ENCODE measurements around the gene ZNF454. TPM values are rescaled to one million over a fixed set of nuclear protein-coding genes. Genes with fewer than 3 reads are reported as not detected.

Gene ZNF454
- total RNA-seq = under 1 TPM; 0.33 to 0.49 TPM
- polyA plus RNA-seq = not detected
- total RNA-seq = 0 to 0.29 (median 0) reads per million in 6 experiments

DNA sequence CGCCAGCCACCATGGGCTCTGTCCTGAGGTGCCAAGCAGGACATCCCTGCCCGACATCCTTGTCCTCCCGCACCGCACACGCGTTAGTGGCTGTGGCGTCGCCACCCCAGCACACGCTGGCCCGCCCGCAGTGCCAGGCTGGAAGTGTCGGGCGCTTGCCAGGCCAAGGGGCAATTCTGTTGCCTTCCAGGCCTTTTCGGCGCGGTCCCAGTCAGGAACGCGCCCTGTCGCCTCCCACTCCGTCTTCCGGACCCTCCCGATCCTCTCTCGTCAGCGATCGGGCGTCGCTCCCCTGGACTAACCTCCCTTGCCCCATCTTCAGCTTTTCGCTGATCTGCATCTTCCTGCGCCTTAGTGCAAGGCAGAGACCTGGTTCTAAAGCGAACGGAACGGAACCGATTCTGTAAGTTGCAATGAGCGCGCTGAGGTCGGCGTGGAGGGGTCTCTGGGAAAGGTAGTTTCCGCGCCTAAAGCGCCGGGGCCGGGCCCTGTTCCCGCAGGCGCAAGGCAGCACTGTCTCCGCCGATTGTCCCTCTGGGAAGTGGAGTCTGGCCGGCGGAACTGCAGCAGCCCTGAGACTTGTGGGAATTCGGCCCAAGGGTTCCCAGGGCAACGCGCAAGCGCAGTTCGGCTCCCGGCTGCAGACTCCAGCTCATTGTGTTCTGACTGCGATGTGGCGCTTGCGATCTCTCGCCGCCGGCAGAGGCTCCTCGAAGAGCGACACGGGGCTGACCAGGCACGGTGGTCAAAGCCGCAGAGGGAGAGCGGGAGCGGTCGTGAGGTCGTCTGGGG, at the start of gene ZNF454:
TSS of gene ZNF454 (plus strand) at position 630 of the 792 bp plus-strand sequence. CDS start 1,594 bp downstream, outside the sequence.
- Mint-ChIP-seq H3K27me3 (peaks cover 23 to 47% (median 37%) of the 10 kb centered on the region in 5 donors), H3K4me3 (peak within 1 kb of the TSS in 2 of 10 donors; percentile 34 to 46), H3K4me1 (no peaks in the 10 kb centered on the region), H3K9me3 (peaks cover 36 to 98% (median 74%) of the 10 kb centered on the region in 9 donors), H3K27ac (peak within 1 kb of the TSS in 1 of 10 donors; percentile 37), H3K36me3 (peaks cover 34 to 74% (median 65%) of the 10 kb centered on the region in 3 donors)
- POLR2A ChIA-PET = no interaction called here
- DNase-seq (no peak), ATAC-seq (no peak)

DNA sequence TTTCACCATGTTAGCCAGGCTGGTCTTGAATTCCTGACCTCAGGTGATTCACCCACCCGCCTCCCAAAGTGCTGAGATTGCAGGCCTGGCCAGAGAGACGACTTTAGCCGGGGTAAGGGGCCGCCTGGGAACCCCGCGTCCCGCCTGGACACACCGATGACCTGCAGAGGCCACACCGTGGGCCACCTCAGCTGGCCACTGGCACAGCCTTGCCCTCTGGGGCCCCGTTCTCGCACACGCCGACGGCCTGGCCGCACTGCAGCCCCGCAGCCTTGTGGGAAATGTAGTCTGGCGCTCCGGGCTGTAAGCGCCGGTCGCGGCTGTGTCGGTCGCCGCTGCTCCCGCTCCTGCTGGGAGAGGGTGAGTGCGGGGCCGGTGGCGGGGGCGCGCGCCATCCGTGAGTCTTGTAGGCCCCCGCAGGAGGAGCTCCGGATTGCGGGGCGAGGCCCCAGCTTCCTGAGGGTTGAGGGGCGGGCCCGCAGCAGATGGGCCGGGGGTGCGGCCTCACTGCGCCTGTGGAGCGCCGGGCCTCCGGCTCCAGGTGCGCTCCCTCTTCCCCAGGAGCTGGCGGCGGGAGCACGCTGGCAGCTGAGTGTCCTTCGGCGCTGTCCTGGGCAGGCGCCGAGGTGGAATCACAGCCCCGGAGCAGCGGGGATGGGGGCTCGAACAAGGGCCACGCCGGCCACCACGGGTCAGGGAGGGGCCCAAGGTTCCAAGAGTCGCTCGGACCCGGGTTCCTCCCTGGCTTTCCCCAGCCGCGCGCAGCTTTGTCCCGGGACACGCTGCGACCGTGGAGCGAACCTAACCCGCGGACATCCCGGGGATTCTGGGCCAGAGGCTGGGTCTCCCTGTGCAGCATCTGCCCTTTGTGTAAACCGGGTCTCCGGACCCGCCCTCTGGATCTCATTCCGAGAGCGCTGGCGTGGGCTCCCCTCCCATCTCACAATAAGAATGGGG, 45.1 kb upstream of the ZNF454 start, which contains the start of gene ZFP2:
TSS of gene ZFP2 (plus strand) at position 299 of the 957 bp plus-strand sequence. CDS start 35,401 bp downstream, outside the sequence.
- Mint-ChIP-seq H3K9me3 (peaks cover 7 to 77% (median 16%) of the 10 kb centered on the region in 9 donors), H3K27me3 (peaks cover 0 to 12% (median 0%) of the 10 kb centered on the region in 5 donors), H3K4me1 (peaks cover 0 to 15% (median 6%) of the 10 kb centered on the region in 4 donors), H3K4me3 (peak within 1 kb of the TSS; percentile 76 to 91 (median 88)), H3K27ac (peak within 1 kb of the TSS in 6 of 10 donors; percentile 43 to 85 (median 65)), H3K36me3 (peaks cover 3 to 50% (median 38%) of the 10 kb centered on the region in 3 donors)
- peak in 9 of 10 donors; percentile 3 to 65 (median 15) for DNase-seq
- peak; percentile 84 to 88 for ATAC-seq
- POLR2A ChIA-PET = interaction anchor here (0.6 to 2.3 kb wide), 4 partner anchors 36 to 814 kb away, joined by 3 to 11 read pairs (median 4); partner anchors contain the start of genes ZNF354A, ZNF354B and ZNF354C

DNA sequence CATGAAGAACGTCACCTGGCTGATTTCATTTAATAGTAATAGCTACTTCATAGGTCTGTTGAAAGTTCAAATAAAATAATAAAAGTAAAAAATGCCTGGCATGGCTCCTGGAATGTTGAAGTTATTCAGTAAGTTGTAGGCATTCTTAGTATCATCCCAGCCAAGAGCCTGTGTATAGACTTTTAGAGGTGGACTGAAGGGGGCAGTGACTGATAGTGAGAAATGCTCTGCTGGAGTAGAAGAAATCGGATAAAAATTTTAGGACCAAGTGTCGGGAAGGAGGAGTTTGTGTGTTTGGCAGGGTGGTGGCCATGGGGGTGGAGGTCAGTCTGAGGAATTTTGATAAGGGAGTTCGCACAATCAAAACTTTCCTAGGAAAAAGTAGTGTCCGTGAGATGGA, 41.7 kb upstream of the ZNF454 start:
- Mint-ChIP-seq H3K9me3 (peaks cover 4 to 74% (median 30%) of the 10 kb centered on the region in 9 donors), H3K4me1 (peaks cover 0 to 15% (median 6%) of the 10 kb centered on the region in 4 donors), H3K27ac (no peak overlapping the region), H3K27me3 (peaks cover 0 to 12% (median 0%) of the 10 kb centered on the region in 5 donors), H3K4me3 (no peak overlapping the region), H3K36me3 (peaks cover 15 to 56% (median 44%) of the 10 kb centered on the region in 3 donors)
- ATAC-seq = no peak
- no peak for DNase-seq
- POLR2A ChIA-PET = no interaction called here

DNA sequence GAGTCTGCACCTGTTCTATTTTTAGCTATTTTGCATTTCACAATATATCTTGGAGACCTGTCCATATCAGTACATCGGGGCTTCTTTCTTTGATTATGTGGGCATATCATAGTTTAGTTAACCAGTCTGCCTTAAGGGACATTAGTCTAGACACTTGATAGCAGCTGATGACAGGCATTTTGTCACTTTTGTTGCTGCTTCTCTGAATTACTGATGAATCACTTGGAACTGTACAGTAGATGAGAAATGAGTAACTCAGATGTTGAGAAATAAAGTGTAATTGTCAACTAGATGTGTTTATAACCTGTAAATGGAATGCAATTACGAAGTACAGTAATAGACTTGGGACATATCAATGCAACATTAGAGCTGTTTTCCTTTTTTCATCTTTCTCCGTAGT, 38.1 kb upstream of the ZNF454 start:
- Mint-ChIP-seq H3K4me1 (peaks cover 0 to 3% (median 0%) of the 10 kb centered on the region in 4 donors), H3K27me3 (no peaks in the 10 kb centered on the region), H3K9me3 (peaks cover 8 to 80% (median 28%) of the 10 kb centered on the region in 9 donors), H3K27ac (no peak overlapping the region), H3K36me3 (peaks cover 21 to 64% (median 36%) of the 10 kb centered on the region in 3 donors), H3K4me3 (no peak overlapping the region)
- POLR2A ChIA-PET = no interaction called here
- ATAC-seq = no peak
- no peak for DNase-seq

DNA sequence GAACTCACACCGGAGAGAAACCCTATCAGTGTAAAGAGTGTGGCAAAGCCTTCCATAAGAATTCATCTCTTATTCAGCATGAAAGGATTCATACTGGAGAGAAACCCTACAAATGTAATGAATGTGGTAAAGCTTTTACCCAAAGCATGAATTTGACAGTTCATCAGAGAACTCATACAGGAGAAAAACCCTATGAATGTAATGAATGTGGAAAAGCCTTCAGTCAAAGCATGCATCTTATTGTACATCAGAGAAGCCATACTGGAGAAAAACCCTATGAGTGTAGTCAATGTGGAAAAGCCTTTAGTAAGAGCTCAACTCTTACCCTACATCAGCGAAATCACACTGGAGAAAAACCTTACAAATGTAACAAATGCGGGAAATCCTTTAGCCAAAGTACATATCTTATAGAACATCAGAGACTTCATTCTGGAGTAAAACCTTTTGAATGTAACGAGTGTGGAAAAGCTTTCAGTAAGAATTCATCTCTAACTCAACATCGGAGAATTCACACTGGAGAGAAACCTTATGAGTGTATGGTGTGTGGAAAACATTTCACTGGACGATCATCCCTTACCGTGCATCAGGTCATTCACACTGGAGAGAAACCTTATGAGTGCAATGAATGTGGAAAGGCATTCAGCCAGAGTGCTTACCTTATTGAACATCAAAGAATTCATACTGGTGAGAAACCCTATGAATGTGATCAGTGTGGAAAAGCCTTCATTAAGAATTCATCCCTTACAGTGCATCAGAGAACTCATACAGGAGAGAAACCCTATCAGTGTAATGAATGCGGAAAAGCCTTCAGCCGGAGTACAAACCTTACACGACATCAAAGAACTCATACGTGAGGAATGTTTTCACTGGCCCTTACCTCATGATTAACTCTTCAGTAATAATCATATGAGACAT, 8.9 kb upstream of the ZNF454 start:
- Mint-ChIP-seq H3K36me3 (peaks cover 55 to 91% (median 71%) of the 10 kb centered on the region in 3 donors), H3K27me3 (peaks cover 0 to 1% (median 0%) of the 10 kb centered on the region in 5 donors), H3K27ac (no peak overlapping the region), H3K4me1 (no peaks in the 10 kb centered on the region), H3K4me3 (no peak overlapping the region), H3K9me3 (peaks cover 29 to 100% (median 74%) of the 10 kb centered on the region in 9 donors)
- DNase-seq = no peak
- no peak for ATAC-seq
- POLR2A ChIA-PET = no interaction called here

GRCh38 chr5:178941361-178941760, 363 bp downstream of the ZNF454 start:
- H3K9me3 Mint-ChIP-seq = peaks cover 35 to 98% (median 73%) of the 10 kb centered on the region in 9 donors
- H3K36me3 Mint-ChIP-seq = peaks cover 31 to 73% (median 59%) of the 10 kb centered on the region in 3 donors
- POLR2A ChIA-PET = no interaction called here
- no peak overlapping the region for H3K4me3 Mint-ChIP-seq
- no peak for ATAC-seq
- peaks cover 23 to 47% (median 37%) of the 10 kb centered on the region in 5 donors for H3K27me3 Mint-ChIP-seq
- H3K4me1 Mint-ChIP-seq = no peaks in the 10 kb centered on the region
- DNase-seq = no peak
- no peak overlapping the region for H3K27ac Mint-ChIP-seq

GRCh38 chr5:178965465-178966055, 24.6 kb downstream of the ZNF454 start:
- ATAC-seq = no peak
- H3K9me3 Mint-ChIP-seq = peaks cover 25 to 94% (median 73%) of the 10 kb centered on the region in 9 donors
- POLR2A ChIA-PET = no interaction called here
- no peak for DNase-seq
- no peak overlapping the region for H3K27ac Mint-ChIP-seq
- H3K4me3 Mint-ChIP-seq = peak overlapping the region in 1 of 10 donors; percentile 26
- H3K36me3 Mint-ChIP-seq = peaks cover 14 to 76% (median 55%) of the 10 kb centered on the region in 3 donors
- H3K4me1 Mint-ChIP-seq = no peaks in the 10 kb centered on the region
- H3K27me3 Mint-ChIP-seq = peaks cover 0 to 1% (median 0%) of the 10 kb centered on the region in 5 donors

DNA sequence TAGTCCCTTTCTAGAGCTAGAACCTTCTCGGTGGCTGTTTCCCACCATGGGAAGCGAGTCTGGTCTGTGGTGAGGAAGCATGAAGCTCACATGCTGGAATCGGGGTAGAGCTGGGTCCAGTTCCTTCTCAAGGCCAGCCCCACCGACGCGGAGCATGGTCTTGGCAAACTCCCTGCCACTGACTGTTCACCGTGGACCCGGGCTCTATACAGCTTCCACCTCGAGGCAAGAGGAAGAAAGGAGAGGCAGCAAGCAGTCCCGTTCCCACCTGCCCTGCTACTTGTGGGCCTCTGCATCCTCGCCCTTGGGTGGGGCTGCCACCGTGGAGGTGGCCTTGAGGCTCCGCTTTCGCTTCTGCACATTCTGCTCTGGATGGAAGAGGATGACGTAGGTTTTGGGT, 40.4 kb downstream of the ZNF454 start:
- DNase-seq (no peak), ATAC-seq (no peak)
- H3K36me3 Mint-ChIP-seq = peaks cover 0 to 35% (median 10%) of the 10 kb centered on the region in 3 donors
- POLR2A ChIA-PET = no interaction called here
- peaks cover 0 to 10% (median under 1%) of the 10 kb centered on the region in 5 donors for H3K27me3 Mint-ChIP-seq
- peaks cover 0 to 75% (median 63%) of the 10 kb centered on the region in 9 donors for H3K9me3 Mint-ChIP-seq
- H3K4me1 Mint-ChIP-seq = no peaks in the 10 kb centered on the region
- H3K4me3 Mint-ChIP-seq = no peak overlapping the region
- H3K27ac Mint-ChIP-seq = peak overlapping the region in 1 of 10 donors; percentile 27

DNA sequence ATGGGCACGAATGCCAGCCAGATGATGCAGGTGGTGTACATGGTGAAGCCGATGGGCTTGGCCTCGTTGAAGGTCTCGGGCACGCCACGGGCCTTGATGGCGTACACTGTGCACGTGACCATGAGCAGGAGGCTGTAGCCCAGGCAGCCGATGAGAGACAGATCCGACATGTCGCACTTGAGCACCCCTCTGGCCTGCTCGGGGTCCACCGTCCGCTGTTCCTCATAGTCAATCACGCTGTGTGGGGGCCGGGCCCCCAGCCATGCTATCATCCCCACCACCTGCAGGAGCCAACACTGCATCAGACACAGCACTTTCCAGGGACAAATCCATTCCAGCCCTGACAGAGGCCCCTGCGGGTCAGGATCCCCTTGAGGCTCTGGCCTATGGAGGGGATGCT, 41.9 kb downstream of the ZNF454 start:
- ATAC-seq = no peak
- Mint-ChIP-seq H3K4me3 (no peak overlapping the region), H3K27ac (no peak overlapping the region), H3K36me3 (peaks cover 0 to 30% (median 7%) of the 10 kb centered on the region in 3 donors), H3K27me3 (peaks cover 0 to 4% (median 0%) of the 10 kb centered on the region in 5 donors), H3K9me3 (peaks cover 0 to 66% (median 56%) of the 10 kb centered on the region in 9 donors), H3K4me1 (no peaks in the 10 kb centered on the region)
- POLR2A ChIA-PET = no interaction called here
- DNase-seq = no peak

DNA sequence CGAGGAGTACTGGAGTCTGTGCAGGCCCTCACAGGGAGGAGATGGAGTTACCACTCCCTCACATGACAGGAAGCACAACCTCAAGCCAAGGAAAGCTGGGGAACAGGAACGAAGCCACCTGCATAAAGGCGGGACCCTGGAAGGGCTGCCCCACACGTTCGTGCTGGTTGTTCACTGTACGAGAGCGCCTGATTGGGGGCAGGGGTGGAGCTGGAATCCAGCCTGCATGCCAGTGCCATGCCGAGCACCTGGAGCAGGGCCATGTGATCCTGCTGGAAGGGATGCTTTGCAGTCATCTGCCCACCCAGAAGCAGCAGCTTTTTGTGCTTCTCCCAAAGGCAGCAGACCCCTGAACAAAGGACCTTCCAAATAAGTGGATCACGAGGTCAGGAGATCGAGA, 42.7 kb downstream of the ZNF454 start:
- Mint-ChIP-seq H3K27ac (no peak overlapping the region), H3K27me3 (peaks cover 0 to 4% (median 0%) of the 10 kb centered on the region in 5 donors), H3K4me3 (no peak overlapping the region), H3K4me1 (no peaks in the 10 kb centered on the region), H3K9me3 (peaks cover 0 to 64% (median 52%) of the 10 kb centered on the region in 9 donors), H3K36me3 (peaks cover 0 to 26% (median 7%) of the 10 kb centered on the region in 3 donors)
- ATAC-seq = no peak
- POLR2A ChIA-PET = no interaction called here
- no peak for DNase-seq
